ENCODE data around the gene MYH16.
"Not testable (repeated sequence)": the region's sequence is repeated elsewhere in the genome, so short reads cannot be mapped to it uniquely, and the experiment has no call there.

MYH16 gene
- total RNA-seq: 0 to 0.07 reads per million in 2 donors

DNA sequence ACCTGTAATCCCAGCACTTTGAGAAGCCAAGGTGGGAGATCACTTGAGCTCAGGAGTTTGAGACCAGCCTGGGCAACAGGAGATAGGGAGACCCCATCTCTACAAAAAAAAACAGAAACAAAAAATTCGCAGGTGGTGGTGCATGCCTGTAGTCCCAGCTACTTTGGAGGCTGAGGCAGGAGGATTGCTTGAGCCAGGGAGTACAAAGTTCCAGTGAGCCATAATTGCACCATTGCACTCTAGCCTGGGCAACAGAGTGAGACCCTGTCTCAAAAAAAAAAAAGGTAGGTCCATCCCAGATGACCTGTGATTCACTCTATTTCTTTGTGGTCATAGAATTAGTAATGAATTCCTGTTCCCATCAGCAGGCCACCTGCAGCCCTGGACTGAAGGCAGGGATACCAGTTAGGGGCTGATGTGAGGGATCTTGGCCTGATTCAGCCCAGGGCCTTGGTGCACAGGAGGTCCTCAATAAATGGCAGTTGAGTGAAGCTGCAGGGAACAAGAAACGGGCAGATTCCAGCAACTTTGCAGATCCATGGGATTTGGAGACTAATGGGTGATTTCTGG, at the start of gene MYH16:
Gene MYH16 (plus strand): TSS at position 364 of the 570 bp plus-strand sequence.
- DNase-seq: no peak

DNA sequence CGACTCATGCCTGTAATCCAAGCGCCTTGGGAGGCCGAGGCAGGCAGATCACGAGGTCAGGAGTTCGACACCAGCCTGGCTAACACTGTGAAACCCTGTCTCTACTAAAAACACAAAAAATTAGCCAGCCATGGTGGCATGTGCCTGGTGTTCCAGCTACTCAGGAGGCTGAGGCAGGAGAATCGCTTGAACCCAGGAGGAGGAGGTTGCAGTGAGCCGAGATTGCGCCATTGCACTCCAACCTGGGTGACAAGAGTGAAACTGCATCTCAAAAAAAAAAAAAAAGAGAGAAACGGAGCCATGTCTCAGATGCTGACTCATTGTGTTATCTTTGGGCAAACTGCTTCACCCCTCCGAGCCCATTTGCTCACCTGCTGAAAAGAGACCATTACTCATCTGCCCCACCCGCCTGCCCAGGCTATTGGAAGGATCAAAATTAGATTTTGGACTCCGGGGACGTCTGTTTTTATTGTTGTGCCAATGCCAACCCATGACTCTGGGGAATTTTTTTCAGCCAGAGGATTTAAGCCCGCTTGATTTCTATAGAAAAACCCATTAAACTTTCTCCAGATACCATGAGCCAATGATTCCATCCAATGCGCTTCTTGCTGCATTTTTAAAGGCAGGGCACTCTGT, 48.3 kb upstream of the MYH16 start:
- not testable (repeated sequence) for DNase-seq

DNA sequence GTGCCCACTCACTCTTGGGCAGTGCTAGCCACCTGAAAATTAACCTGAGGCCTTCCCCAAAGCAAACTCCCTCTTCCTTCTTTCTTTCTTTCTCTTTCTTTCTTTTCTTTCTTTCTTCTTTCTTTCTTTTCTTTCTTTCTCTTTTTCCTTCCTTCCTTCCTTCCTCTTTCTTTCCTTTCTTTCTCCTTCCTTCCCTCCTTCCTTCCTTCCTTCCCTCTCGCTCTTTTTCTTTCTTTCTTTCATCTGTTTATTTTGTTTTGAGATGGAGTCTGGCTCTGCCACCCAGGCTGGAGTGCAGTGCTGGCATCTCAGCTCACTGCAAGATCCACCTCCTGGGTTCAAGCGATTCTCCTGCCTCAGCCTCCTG, 47.8 kb upstream of the MYH16 start:
- DNase-seq: no peak

DNA sequence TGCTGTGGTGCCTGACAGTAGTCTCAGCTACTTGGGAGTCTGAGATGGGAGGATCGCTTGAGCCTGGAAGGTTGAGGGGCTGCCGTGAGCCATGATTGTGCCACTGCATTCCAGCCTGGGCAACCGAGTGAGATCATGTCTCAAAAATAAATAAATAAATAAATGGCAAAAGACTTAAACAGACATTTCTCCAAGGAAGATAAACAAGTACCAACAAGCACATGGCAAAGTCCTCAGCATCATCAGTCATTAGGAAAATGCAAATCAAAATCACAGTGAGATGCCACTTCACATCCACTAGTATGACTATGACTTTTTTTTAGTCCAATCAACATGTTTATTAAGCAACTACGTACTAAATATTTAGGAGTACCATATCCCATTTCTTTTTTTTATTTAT, 43.4 kb upstream of the MYH16 start:
- no peak for DNase-seq

DNA sequence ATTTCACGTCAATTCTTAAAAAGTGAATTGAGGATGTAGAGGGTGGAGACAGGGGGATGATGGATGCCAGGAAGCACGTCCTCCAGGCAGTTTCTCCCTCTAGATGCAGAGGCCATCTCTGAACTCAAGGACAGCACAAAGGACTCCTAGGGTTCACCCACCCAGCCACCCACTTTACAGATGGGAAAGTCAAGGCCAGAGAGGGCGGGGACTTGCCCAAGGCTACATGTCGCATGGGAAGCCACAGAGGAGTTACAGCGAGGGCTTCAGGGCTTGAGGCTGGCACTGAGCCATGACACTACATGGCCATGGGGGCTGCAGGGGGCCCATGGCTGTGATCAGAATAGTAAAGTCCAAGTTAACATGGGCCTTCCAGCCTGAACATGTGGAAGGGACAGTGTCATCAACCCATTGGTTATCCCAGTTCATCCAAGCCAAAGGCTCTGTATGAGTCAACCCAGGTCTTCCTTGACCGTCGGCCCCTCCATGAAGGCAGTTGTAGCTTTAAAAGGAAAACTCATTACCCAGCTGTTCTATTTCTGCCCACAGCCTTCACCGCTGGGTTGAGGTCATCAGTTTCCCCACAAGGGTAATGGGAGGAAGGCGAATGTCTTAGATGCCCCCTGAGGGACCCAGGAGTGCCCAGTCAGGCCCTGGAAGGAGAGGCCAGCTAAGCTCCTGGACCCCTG, 40.4 kb upstream of the MYH16 start:
- no peak for DNase-seq

DNA sequence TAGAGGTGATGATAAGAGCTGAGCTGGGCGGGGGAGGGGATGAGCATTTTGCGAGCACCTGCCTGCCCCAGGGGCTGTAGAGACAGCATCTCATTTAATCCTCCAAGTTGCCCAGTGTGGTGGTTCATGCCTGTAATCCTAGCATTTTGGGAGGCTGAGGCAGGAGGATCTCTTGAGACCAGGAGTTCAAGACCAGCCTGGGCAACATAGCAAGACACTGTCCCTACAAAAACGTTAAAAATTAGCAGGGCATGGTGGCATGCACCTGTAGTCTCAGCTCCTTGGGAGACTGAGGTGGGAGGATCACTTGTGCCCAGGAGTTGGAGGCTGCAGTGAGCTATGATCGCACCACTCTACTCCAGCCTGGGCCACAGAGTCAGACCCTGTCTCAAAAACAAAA, 39.7 kb upstream of the MYH16 start:
- not testable (repeated sequence) for DNase-seq

DNA sequence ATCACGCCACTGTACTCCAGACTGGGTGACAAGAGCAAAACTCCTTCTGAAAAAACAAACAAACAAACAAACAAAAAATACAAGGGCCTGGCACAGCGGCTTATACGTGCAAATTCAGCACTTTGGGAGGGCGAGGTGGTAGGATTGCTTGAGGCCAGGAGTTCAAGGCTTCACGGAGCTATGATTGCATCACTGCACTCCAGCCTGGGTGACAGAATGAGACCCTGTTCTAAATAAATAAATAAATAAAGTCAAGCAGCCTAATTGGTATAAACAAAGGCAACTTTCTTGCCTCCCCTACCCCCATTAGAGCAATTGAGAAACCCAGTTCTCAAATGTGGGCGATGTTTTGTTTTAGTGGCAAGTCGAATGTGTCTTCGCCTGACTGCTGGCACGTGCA, 38.5 kb upstream of the MYH16 start:
- DNase-seq: no peak

DNA sequence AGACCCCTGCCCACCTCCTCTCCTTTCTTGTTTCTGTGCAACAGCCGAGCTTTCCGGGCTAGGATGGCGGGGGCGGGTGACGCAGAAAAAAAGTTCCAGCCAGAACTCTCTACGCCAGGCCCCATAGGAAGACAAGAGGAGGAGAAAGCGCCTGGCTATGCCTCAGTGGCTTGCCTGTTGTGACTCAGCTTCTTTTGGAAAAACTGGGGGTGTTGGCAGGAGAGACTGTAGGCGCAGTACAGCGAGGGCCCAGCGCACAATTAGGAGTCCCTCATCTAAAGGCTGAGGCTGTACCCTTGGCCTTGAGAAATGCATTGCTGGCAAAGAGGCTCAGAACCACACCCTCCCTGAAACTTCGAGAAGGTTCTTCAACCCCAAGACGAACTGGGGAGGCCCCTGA, 36.7 kb upstream of the MYH16 start:
- DNase-seq: no peak

DNA sequence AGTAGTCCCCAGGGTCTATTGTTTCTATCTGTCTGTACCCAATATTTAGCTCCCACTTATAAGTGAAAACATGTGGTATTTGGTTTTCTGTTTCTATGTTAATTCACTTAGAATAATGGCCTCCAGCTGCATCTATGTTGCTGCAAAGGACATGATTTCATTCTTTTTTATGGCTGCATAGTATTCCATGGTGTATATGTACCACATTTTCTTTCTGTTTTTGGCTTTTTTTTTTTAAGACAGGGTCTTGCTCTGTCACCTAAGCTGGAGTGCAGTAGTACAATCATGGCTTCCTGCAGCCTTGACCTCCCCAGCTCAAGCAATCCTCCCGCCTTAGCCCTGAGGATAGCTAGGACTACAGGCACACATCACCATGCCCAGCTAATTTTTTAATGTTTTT, 34.8 kb upstream of the MYH16 start:
- not testable (repeated sequence) for DNase-seq

DNA sequence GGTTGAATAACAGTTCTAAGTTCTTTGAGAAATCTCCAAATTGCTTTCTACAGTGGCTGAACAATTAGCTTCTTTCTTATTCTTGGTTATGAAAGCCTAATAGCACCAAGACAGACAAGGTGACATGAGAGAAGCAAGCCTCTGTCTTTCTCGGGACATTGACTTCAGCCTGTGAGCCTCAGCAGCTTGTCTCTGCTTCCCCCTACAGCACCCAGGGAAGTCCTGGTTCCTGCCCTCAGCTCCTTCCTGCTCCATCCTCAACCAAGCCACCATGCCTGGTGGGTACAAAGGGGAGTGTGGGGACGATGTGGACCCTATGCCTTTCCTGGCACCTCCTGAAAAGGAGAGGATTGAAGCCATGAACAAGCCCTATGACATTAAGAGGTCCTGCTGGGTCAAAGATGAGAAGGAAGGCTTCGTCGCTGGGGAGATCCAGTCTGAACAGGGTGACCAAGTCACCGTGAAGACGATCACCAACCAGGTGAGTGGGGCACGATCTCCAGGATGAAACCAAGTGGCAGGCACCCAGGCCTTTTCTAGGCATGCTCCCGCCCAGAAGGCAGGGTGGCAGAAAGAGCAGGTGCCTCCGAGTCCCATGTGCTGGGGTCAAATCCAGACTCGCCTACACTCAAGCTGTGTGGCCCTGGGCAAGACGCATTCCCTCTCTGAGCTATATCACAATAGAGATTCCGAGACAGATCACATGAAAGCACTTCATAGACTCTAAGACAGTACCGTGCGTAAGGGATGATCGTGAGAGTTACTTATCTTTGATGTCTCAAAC, 33.9 kb upstream of the MYH16 start:
- no peak for DNase-seq

DNA sequence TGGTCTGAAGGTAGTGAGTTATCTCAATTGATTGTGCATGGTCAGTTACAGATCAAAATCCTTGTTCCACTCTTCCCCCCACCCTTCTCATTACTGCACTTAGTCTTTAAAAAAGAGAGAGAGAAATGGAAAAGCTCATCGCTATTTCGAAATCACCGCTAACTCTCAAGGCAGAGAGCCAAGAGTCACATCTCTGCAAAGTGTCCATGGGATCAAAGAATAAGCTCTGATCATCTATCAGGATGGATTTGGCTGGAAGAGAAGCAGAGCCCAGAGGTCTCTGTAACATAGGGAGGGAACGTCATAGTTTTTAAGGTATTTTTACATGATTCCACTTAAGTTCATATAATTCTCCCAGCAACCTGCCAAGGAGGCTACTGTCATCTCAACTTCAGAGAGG, 30.0 kb upstream of the MYH16 start:
- DNase-seq: no peak

DNA sequence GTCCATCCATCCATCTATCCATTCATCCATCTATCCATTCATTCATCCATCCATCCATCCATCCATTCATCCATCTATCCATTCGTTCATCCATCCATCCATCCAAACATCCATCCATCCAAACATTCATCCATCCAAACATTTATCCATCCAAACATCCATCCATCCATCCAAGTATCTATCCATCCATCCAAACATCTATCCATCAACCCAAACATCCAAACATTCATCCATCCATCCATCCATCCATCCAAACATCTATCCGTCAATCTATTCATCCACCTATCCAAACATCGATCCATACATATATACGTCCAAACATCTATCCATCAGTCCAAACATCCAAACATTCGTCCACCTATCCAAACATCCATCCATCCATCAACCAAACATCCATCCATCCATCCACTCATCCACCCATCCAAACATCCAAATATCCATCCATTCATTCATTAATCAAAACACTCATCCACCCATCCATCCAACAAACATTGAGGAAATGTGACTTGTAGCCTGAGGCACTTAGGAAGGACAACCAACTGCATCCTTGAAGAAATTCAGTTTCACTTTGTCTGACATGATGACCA, 28.8 kb upstream of the MYH16 start:
- DNase-seq: no peak

DNA sequence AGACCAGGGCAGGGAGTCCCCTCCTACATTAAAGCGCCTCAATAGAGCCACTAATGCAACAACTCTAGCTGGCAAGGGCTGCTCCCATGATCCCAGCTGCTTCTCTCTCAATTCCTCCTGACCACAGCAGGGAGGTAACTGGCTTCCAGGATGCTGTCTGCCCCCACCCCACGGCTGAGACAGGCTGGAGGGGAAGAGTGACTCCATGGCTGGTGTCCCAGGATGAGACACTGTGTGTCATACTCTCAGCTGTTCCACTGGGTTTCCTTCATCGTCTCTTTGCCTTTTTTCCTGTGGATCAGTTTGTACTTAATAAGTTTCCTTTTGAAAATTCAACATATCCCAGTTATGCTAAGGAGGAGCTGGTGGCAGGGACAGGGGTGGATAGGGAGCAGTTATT, 27.7 kb upstream of the MYH16 start:
- no peak for DNase-seq

DNA sequence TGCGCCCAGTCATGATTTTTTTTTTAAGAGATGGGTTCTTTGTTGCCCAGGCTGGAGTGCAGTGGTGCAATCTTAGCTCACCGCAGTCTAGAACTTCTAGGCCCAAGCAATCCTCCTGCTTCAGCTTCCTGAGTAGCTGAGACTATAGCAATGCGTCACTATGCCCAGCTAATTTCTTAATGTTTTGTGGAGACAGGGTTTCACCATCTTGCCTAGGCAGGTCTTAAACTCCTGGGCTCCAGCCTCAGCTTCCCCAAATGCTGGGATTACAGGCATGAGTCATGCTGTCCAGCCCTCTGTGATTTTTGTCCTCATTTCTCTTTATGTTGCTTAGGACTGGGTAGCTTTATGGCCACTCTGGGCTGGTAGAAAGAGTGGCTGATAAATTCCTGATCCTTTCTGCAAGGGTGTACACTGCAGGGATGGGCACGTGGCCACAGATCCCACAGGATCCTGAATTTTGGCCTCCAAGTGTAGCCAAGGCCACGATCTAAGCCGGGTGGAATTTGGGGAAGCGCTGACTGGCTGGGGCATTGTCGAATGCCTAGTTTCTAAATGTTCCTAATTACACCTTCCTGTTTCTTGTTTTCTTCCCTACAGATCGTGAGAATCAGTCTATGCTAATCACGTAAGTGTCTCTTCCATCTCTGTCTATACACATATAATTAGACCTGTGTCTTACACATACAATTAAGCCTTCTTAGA, 24.1 kb upstream of the MYH16 start:
- DNase-seq: no peak

DNA sequence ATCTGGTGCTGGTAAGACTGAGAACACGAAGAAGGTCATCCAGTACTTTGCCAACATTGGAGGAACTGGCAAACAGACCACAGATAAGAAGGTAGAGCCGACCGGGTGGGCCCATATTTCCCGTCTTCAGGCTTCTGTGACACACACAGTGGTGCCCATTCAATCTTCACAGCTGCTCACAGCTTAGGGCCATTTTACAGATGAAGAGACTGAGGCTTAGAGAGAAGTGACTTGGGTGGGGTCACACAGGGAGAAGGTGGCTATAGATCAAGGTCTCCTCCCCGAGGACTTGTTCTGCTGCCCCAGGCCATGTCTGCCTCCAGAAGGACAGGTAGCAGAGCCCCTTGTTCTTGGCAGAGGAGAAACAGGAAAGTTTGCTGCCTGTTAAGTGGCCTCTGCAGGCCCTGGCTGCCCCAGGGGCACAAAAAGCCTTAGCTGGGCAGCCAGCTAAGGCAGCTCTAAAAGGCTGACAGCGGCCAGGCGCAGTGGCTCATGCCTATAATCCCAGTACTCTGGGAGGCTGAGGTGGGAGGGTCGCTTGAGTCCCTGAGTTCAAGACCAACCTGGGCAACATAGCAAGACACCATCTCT, 22.6 kb upstream of the MYH16 start:
- DNase-seq: no peak

DNA sequence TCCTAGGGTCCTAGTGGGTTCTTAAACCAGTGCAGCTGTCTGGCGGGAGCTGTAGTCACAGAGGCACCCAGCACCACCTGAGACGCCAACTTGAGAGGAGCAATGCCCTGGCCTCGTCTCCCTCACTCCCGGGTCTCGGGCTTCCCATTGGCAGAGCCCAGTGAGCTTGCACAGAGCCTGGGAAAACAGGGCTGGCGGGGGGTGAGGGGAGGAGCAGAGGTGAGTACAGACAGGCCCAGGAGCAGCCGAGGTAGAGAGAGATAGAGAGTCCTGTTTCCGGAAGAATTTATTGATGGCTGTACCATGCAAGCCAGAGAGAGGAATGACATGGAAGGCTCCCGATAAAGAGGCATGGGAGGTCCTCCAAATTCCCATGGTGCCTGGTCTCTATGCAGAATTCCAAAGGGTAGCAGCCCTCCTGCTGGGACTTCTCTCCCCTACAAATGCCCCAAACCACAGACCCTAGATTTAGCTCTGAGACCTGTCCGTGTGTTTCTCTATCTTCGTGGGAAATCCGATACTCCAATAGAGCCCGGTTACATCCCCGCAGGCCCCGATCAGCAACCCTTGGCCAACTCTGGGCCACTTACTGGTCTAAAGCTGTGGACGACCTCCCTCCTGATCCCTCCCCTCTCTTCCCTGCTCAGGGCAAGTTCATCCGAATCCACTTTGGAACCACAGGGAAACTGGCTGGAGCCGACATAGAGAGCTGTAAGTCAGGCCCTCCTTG, 20.3 kb upstream of the MYH16 start:
- no peak for DNase-seq

DNA sequence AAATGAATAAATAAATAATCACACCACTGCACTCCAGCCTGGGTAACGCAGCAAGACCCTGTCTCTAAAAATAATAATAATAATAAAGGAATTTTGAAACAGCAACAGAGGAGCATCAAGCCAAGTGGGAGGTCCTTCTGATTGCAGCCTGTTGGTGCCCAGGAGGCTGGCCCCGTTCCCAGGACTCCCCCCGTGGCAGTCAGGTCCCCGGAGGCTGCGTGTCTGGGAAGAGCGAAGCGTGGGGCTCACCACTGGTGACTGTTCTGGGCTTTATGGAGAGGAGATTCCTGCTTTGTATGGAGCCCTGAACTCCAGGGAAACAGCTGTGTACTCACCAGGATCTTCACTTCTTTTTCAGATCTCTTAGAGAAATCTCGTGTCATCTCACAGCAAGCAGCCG, 19.3 kb upstream of the MYH16 start:
- DNase-seq: no peak

DNA sequence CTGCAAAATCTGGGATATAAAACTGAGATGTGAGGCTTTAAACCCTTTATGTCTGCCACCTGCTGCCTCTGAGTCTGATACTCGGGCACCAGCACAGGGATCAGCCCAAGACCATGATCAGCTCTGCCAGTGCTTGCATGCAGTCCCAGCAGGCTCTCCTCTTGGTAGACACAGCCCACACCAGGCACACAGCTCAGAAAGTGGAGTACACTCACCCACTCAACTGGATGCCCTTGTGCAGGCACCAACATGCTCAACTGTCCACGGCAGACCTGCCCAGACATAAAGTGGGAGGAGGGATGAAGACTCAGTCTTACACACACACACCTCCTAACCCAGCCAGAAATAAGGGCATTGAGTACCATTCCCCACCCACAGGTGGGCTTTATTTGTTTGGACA, 18.2 kb upstream of the MYH16 start:
- no peak for DNase-seq

DNA sequence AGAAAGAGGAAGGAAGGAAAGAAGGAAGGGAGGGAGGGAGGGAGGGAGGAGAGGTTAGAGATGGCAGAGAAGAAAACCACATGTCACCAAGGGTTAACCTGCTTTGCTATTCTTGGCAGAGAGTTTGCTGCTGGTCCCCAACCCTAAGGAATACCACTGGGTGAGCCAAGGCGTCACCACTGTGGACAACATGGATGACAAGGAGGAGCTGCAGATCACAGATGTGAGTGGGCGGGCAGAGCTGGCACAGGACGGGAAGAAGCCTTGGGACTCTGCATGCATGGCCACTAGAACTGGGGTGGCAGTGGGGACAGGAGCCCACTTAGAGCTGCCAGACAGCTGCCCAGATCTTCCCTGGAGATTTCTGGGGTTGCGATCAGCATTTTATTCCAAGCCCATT, 17.2 kb upstream of the MYH16 start:
- no peak for DNase-seq

DNA sequence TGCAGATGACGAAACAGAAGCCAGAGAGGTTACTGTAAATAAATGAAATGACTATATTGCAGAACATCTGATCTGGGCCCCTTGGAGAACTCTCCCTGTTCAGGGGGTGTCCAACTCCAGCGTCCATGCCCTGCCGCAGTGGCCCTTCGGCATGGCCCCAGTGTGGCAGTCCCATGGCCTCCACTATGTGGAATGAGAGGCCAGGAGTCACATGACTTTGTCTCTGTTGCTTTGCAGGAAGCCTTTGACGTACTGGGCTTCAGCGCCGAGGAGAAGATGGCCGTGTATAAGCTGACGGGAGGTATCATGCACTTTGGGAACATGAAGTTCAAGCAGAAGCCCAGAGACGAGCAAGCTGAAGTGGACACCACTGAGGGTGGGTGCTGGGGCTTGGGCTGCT, 15.6 kb upstream of the MYH16 start:
- DNase-seq: no peak

DNA sequence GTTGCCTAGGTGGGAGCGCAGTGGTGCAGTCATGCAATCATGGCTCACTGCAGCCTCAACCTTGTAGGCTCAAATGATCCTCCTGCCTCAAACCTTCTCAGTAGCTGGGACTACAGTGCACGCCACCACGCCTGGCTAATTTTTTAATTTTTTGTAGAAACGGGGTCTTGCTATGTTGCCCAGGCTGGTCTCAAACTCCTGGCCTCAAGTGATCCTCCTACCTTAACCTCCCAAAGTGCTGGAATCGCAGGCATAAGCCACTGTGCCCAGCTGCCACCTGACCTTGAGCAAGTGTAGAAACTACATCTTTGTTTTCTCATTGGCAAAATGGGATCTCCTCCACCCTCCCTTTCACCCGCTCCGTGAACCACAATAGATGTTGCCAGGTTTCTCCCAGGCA, 15.0 kb upstream of the MYH16 start:
- no peak for DNase-seq

DNA sequence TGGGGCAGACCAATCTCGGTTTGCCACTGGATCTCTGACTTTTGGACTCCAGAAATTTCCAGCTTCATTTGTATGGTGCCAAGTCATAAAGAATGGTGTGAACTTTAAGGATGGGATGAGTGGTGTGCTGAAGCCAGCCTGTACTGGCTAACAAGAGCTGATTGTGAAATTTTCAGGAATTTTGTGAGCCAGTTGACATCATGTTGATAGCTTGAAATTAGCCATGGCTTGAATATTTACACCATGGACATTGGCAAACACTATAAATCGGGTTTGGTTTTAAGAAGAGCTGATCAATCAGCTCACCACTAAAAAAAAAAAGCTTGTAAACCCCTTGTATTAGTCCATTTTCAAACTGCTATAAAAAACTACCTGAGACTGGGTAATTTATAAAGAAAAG, 14.1 kb upstream of the MYH16 start:
- no peak for DNase-seq
